GM18867 (cell line): ENCODE measurements around the gene CHPF.

ENCODE experiments used
- ATAC-seq: cut with Tn5 transposase; IDR thresholded peaks from one replicate; pipeline ENCODE4 v1.9.1; 2021; ENCODE audit warnings: mild to moderate bottlenecking, moderate library complexity; ENCODE audit not compliant: unreplicated experiment

CHPF gene

DNA sequence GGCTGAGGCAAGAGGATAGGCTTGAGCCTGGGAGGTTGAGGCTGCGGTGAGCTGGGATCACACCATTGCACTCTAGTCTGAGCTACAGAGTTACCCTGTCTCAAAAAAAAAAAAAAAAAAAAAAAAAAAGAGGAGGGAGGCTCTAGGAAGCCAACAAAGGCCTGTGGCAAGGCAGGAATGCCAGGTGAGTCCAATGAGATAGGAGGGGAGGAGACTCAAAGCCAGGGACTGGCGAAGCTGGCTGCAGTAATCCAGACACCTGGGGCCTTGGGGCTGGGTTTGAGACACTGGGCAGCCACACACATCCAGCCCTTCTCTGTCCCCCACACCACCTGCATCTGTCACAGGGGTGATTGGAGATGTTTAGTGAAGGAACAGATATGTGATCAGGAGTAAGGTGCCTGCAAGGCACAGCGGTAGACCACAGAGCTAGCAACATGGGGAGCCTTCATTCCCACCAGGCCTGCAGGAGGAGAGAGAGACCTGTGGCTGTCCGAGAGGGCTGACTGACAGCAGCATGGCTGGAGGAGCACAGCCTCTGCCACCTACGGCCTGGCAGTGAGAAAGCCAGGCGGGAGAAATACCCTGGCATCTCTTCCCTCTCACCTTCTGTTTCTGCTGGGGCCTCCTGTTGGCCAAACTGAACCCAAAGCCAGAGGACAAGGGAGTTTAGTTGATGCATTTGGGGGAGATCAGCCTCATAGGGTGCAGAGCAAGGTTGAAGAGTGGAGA, 9.5 kb downstream of the CHPF start:
- ATAC-seq = no peak

DNA sequence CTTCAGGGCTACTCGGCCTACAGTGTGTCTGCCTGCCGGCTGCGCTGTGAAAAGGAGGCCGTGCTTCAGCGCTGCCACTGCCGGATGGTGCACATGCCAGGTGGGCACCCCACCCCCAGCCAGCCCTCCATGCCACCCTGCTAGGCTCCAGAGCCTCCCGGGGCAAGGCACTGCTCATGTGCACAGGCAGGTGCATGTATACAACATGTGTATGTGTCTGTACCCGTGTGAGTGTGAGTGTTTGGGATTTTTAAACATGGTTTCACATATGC, 11.3 kb downstream of the CHPF start:
- ATAC-seq = no peak

DNA sequence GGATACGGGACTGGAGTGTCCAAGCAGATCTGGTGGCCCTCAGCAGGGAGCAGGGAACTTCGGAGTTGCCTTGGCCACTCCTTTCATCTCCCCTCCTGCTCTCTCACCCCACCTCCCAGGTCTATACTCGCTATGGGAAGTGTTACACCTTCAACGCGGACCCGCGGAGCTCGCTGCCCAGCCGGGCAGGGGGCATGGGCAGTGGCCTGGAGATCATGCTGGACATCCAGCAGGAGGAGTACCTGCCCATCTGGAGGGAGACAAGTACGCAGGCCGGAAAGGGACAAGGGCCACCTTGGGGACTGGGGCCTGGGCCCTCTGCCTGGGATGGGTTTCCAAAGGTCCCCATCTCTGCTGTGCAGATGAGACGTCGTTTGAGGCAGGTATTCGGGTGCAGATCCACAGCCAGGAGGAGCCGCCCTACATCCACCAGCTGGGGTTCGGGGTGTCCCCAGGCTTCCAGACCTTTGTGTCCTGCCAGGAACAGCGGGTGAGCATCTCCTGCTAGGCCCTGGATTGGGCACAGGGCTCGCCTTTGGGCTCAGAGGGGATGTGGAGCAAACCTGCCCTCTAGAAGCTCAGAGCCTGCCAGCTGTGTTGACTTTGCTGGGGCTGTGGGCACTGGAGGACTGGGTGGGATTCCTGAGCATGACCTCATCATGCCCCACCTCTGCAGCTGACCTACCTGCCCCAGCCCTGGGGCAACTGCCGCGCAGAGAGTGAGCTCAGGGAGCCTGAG, 11.8 kb downstream of the CHPF start:
- ATAC-seq = no peak

DNA sequence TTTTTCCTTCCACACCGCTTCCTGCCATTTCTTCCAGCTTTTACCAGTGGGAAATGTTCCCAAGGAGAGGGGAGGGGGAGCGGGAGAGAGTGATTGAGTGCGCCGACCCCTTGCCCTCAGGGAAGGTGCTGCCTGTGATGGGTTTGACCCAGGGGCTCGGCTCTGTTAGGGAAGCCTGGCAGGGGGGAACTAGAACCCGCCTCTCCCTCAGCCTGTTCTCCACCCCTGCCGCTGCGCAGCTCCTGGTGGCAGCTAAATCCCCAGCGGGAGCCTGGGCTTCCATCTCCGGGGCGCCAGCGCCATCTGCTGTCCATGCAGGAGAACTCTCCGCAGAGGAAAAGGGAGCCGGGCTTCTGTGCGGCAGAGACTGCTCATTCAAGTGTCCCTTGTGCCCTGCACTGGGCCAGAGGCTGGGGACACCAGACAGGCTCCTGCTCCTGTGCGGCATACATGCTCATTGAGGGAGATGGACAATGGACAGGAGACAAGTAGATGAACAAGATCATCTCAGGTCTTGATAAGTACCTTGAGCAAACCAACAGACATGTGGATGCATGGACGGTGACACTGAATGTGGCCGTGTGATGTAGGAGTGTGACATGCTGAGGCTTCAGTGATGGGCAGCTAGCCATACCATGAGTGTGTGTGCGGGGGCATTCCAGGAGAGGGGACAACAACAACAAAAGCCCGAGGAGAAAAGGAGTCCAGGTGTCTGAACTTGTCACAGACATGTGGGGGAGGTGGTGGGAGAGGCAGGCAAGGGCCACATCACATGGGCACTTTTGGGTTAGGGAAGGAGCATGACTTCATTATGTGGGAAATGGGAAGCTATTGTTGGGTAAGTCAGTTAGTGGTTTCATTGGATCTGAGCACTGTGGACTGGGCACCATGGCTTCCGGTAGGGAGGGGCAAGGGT, 13.3 kb downstream of the CHPF start:
- peak; percentile 83 for ATAC-seq

DNA sequence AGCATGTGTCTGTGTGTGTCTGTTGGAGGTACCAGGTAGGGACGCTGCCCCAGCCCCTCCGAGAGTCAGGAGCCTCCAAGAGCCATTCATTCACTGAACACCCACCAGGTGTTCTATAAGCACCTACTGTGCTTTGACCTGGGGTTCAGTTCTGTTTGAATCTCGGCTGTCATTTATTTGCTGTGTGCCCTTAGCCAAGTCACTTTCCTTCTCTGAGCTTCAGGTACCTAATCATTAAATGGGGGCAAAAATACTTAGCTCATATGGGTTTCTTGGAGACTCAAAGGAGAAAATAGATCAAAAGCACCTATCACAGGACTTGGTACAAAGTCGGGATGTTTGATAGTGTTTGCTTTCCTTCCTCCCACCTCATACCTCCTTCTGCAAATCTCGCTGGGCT, 16.1 kb downstream of the CHPF start:
- no peak for ATAC-seq

DNA sequence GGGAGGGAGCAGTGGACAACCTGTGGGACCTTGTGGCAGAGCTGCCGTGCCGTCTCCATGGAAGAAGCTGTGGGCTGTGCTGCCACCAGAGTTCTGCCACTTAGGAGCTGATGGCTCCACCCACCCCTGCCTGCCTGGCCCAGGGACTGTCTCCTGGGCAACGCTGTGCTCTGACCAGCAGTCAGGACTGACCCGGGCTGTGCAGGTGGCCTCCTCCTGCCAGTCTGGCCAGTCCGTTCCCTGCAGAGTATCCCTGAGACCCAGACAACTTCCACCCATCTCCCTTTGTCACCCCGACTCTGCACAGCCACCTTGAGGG, 16.6 kb downstream of the CHPF start:
- no peak for ATAC-seq

DNA sequence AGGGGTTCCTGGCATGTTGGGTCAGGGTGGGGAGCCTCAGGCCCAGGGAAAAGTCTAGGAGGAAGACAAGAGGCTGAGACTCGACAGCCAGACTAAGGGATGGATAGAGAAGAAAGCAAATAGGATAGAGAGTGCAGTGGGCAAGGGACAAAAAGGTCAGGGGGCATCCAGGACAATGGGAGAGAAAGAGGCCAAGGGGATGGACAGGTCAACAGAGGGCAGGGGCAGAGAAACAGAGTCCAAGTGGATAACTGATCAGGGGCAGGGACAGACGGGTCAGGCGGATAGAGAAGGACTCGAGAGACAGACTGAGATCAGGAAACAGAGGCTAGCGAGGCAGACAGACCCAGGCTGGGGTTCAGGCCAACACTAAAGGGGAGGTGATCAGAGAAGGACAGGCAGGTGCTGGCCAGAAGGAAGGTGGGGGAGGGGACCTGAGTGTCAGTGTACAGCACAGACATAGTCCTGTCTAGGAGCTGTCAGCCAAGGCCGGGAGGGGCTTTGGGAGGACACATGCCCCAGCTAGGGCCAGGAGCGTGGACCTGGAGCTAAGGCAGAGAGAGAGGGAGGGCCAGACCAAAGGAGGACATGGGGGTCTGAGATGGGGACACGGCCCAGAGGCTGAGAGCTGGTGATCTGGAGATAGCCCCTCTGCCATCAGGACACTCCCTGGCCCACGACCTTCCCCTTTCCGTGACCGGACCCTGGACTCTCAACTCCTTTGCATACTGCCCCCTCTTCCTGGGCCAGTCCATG, 17.1 kb downstream of the CHPF start:
- no peak for ATAC-seq

DNA sequence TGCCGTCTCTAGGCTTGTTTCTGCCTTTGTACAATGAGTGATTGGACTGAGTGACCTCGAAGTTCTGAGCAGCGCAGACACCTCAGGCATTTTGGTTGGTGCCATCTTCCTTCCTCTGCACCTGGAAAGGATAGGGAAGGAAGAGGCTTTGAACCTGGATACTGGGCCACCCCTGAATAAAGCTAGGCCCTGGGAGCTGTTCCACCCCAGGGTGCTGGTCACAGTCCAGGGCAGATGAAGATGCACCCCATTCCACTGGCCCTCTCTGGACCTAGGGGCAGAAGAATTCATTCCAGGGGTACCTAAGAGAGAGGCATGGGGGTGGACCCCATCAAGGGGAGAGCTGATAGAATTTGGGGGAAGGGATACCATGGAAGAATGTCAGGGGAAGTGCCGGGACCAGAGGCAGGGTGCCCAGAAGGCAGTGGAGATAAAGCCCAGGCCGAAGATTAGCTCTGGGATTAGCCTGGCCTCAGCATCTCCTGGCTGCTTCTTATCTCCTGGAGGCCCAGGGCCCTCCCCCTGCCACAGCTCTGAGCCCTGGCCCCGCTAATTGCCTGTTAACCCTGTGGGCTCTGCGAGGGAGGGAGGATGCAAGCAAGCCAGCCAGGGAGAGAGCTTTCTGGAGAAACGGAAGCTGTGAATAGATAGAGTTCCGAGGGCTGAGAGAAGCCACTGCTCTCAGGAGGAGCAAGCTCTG, 17.9 kb downstream of the CHPF start:
- ATAC-seq = no peak

DNA sequence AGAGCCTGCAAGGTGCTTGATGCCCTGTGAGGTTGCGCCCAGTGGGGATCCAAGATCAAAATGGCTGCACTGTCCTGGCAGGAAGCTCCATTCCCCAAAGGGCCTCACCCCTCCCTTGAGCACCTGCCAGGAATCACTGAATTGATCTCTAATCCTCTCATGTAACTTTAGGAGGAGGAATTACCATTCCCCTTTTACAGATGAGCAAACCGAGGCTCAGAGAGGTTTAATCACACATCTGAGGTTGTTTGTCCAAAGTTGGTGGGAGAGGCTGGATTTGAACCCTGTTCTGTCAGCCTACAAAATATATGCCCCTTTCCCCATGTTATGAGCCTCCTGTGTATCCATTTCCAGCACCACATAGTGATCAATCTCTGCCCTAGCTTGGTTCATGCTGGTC, 18.8 kb downstream of the CHPF start:
- ATAC-seq = no peak

DNA sequence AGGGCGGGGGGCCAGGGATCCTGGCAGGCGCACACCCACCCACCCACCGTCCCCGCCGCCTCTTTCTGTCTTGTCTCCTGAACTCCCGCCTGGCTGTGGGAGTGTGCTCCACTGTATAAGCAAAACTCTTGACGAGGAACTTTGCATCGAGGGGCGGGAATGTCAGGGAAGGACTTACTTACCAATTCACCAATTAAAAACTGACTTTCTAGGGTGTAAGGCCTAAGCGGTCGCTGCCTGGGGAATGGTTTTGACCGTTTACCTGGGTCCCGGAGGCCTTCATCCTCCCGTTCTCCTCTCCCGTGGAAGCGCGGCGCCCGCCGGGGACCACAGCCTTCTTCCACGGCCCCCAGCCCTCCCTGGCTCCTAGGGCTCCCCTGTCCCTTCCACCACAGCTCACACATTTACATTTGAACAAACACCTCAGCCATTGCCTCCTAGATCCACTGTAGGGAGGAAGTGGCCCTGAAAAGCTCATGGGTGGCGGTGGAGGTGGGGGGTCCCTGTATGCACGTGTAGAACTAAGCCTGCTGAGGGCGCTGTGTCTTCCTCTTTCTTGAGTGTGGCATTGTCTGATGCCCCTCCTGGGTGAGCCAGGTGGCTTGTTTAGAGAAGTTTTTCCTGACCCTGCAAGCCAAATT, 20.5 kb downstream of the CHPF start:
- ATAC-seq = no peak

DNA sequence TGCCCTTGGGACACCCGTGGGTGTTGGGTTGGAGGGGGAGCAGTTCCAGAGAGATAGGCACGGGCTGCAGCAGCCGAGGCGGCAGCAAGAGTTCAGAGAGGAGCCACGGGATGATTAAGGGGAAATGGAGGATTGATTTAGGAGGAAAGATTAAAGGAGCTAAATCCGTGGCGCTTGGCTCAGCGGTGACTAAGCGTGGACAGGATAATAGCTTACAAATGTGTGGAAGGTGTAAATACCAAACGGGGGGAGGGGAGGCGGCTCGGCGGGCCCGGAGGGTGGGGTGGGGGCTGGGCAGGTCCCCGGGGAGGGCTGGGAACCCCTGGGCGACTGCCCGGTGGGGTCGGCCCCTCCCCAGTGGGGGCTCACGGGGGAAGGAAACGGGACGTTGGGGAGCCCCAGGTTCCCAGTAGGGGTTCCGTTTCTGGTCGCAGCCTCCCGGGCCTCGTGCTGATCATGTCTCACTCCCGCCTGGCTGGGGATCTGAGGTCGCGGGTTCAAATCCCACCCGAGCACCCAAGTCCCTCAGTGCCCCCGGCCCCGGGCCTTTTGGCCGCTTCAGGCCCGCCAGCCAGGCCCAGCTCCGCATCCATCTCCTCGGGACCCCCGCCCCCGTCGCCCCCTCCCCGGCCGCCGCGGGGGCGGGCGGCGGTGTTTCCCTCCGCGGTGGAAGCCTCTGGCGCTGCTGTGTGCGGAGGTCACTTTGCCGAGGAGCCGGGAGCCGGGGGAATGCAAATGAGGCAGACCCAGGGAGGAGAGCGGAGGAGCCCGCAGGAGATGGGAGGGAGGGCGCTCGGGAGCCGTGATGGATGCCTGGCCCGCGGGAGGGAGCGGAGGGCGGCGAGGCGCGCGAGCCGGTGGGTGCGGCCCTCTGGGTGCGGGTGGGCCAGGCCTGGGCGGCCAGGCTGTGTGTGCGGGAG, 21.2 kb downstream of the CHPF start:
- no peak for ATAC-seq

DNA sequence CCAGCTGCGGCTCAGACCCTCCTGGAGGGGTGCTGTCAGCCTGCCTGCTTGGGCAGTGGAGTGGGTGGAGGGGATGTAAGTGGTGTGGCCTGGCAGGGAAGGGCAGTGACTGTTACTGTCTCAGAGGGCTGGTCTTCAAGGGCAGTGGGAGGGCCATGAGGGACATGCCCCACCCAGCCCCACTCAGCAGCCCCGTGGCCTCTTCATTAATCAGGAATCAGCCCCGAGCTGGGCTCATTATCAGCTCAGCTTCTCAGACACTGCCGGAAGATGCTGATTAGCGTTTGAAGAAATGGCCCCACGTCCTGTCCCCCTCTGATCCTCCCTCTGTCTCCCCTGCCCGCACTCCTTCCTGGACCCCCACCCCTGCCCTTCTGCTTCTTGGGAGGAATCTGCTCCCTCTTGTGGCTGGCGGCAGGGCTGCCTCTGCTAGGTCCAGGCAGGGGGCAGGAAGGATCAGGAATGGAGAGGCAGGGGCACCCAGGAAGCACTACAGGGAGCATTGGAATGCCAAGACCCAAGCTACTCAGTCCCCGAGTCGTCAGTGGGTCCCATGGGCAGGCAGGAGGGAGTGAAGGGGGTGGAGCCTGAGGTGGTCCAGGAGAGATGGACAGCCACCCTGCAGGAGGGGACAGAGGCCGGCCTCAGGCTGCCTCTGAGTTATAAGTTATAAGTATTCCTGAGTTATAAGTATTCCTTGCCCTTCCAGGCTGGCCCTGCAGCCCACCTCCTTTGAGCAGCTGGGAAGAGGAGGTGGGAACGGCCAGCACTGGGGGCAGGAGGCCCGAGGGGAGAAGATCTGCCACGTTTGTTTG, 22.3 kb downstream of the CHPF start:
- no peak for ATAC-seq

DNA sequence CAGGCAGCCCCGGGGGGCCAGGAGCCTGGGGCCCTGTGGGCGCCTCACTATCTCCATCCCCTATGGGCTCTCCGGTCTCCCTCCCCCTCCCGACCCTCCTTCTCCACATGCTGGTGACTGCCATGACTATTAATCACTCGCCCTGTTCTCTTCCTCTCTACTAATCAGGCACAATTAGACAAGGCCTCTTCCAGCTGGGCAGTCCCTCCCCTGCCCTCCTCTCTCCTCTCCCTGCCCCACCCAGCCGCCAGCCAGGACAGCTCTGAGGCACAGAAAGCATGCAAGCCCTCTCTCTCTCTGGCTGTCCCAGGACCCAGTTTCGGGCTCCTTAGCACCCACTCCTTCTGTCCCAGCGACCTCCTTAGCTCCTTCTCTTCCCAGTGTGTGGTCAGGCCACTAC, 23.5 kb downstream of the CHPF start:
- no peak for ATAC-seq

DNA sequence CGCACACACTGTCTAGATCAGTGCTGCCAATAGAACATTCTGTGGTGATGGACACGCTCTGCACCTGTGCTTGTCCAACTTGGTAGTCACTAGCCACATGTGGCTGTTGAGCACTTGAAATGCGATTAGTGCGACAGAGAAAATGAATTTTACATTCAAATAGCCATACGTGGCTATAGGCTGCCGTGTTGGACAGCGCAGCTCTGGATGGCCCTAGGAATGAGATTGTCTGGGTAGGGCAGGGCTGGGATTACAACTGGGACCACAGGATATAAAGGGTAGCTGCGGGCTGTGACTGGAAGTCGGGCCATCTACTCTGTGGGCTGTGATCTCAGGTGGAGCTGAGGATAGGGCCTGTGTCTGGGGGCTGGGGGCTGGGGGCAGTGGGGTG, 24.1 kb downstream of the CHPF start:
- ATAC-seq = no peak

DNA sequence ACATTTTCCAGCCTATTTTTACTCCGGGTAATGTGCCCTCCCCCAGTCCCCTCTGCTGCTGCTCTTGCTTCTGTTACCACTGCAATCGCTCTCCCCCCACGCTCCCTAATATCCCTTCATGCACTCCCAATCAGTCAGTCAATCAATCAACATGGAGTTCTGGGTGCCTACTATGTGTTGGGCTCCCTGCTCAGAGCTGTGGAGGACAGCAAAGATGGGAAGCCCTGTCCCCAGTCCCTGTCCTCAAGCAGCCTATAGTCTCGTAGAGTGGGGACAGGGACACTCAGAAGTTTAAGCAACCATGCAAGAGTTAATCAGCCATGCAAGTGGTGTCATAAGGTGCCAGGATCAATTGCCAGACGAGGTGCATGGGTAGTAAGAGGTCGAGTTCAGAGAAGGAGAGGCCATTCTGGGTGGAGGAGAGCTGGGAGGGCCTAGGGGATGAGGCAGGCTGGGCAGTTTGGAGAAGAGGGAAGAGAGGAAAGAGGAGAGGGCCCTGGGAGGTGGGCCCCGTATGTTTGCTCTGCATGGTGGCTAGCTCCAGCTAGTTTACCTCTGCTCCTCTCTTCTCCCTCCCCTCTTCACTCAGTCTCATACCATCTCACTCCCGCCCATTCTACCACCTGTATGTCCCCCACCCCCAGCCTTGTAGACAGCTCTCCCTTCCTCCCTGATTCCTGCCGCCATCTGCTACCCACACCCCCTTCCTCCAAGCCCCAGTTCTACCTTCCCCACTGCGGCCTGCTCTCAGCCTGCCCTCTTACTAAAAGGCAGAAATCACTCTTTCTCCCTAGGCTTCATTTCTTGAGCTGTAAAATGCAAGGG, 25.4 kb downstream of the CHPF start:
- no peak for ATAC-seq

DNA sequence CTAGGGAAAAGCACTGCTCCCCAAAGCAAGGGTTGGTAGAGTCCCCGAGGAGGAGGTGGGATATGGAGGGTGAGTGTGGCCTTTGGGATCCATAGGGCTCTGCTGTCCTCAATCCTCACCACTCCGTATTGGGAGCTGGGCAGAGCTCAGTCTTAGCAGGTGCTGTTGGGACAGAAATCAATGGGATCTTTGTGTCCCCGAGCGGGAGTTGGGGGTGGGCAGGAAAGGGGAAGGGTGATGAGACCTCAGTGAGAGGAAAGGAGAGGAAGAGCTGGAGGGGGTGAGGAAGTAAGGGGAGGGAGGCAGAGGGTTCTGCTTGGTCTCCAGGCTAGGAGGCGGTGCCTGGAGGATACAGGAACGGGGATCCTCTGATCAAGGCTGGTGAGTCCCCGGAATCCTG, 26.7 kb downstream of the CHPF start:
- no peak for ATAC-seq

DNA sequence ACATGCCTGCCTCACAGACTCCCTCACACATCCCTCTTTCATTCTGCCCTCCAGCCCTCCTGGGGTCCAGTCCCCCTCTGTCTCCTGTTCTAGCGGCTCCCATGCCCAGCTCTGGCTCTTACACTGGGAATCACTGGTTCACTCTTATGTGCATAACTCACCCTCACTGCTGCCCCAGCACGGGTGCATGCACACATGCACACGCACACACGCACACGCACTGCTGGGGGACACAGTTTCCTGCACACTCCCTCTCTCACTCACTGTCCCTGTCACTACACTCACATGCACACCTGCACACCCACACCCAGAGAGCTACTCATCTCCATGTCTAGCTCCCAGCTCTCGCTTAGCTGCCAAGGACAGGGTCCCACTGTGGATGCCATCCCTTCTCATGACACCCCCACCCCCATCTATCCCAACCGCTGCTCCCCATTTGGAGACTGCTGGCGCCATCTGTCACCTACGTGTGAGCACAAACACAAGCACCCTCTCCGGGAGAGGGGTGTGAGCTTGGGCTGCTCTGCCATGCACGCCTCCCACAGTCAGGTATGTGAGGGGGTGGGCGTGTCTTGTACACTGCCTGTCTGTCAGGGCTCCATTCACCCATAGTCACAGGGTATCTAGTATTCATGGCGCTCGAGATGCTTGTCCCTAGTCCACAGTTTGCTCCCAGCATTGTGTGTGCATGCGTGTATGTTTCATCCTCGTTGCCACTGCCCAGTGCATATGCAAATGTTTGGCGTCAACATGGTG, 27.6 kb downstream of the CHPF start:
- ATAC-seq = no peak
